HepG2 (cell line): ENCODE measurements around the gene TFDP2.

Source experiments
- ATM ChIP-seq: fragments of 450-650 bp; IDR thresholded peaks from 2 replicates; pipeline ENCODE4 v1.7.1; 2017; ENCODE audit warnings: mild to moderate bottlenecking, borderline replicate concordance
- FOXA1 ChIP-seq, 2 experiments: fragments of 450-650 bp in 1 of 2; sonication (generic) in 1 of 2; formaldehyde crosslinking in 1 of 2; IDR thresholded peaks; 2 replicates each; pipeline versions ENCODE4 v1.4.0 to v1.6.1; 2016 to 2020; ENCODE audit warnings: missing genetic modification reagents in 1 of 2
- FOXJ3 ChIP-seq: sonication (generic); formaldehyde crosslinking; IDR thresholded peaks from 2 replicates; pipeline ENCODE4 v1.4.0; 2020; ENCODE audit warnings: missing genetic modification reagents, mild to moderate bottlenecking, borderline replicate concordance

DNA sequence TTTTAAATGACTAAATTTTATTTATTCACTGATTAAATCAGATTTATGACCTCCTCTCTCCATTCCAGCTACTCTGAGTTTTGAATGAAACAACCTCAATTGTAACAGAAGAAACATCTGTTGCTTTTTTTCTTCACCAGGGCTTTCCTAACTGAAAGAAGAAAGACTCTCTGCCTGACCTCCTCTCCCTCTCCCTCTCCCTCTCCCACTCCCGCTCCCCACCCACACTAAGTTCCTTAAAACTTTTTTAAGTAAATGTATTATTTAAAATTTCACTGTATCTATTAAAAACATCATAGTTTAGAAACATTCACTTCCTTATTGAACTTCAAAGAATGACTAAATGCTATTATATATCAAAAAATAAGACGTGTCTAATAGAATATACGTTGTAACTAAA is 122.0 kb downstream of the TFDP2 start:
- no peak for TF ChIP-seq FOXA1 (IDR thresholded peaks at IDR 0.05)
- no peak for TF ChIP-seq FOXA1 (CRISPR knock-in tag; IDR thresholded peaks at IDR 0.05)
- TF ChIP-seq FOXJ3 (CRISPR knock-in tag) = no peak
- TF ChIP-seq ATM = no peak
